ENCODE measurements around the gene STOML2. TPM values are rescaled to one million over a fixed set of nuclear protein-coding genes. Genes with fewer than 3 reads are reported as not detected.

STOML2 gene
- total RNA-seq, 1 donor from 2014 or later = 83.1 TPM

DNA sequence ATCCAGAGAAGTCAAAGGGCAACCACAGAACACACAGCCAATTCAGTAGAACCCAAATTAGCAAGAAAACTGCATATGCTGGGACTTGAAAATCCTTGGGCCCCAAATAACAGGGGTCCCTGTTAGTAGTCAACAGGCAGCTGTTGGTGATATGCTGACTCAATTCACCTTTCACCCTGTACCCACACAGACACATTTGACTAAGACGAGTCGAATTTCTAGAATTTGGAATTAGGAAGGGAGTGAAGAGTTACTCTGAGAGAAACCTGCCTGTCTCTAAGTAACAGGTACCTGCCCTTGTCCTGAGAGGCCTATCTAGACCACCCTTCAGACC, 29.7 kb downstream of the STOML2 start:
- FAIRE-seq = no peak
- DNase-seq (ENCODE audit: low read depth) = no peak

DNA sequence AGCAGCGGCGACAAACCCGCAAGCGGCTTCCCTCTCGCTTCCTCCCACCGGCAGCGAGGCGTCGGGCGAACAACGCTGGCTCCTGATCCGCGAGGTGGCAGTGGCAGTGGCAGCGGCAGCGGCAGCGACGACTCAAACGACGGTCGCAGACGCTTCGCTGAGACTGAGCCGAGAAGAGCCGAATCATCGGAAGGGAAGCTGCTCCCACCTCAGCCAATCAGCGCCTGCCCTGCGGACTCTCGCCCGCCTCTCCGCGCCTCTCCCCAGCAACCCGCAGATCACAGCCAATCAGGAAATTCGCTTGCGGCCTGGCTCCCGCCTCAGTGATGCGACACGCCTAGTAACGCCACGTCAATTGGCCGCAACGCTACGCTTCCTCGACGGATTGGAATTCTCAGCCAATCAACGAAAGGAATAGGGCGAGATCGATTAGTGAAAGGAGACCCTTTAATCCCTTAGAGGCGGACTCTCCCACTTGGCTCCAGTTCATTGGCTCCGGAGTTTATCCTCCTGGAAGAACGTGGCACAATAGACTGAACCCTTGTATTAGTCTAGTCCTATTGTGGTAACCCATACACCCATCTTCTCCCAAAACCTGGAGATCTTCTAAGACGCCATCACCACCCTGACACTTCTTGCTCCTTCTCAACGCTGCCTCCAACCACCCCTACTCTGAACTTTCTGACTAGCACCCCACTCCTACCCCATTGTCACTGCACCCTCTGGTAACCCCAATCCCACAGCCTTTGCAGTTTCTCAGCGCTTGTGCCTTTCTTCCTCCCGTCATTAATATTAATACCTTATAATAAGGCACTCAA, 30.3 kb downstream of the STOML2 start, which contains the start of gene VCP:
TSS of gene VCP (minus strand) at position 165 of the 818 bp plus-strand sequence. CDS start 272 bp downstream, outside the sequence.
- Mint-ChIP-seq H3K27ac (ENCODE audit: unreplicated experiment) (peak within 1 kb of the TSS; percentile 93), H3K4me1 (ENCODE audit: low read depth, unreplicated experiment) (peaks cover 20% of the 10 kb centered on the region), H3K27me3 (ENCODE audit: low read depth, unreplicated experiment) (no peaks in the 10 kb centered on the region), H3K4me3 (ENCODE audit: unreplicated experiment) (peak within 1 kb of the TSS; percentile 98), H3K9me3 (ENCODE audit: unreplicated experiment) (peaks cover 4% of the 10 kb centered on the region), H3K36me3 (ENCODE audit: low read depth, unreplicated experiment) (peaks cover 21% of the 10 kb centered on the region)
- H3K9me3 ChIP-seq (ENCODE audit: insufficient read depth, low read depth, low read length) = no peaks in the 10 kb centered on the region
- peak within 1 kb of the TSS; percentile 42 for H2AFZ ChIP-seq (ENCODE audit: low read depth, low read length)
- peak within 1 kb of the TSS; percentile 87 for H3K4me2 ChIP-seq (ENCODE audit: low read length)
- H3K36me3 ChIP-seq (ENCODE audit: insufficient read depth, low read length) = peaks cover 21% of the 10 kb centered on the region
- H3K27me3 ChIP-seq (ENCODE audit: insufficient read depth, low read length) = no peaks in the 10 kb centered on the region
- no peak for TF ChIP-seq EZH2 (IDR thresholded peaks at IDR 0.05; ENCODE audit: insufficient read depth, low read length)
- TF ChIP-seq, protein P1, sequence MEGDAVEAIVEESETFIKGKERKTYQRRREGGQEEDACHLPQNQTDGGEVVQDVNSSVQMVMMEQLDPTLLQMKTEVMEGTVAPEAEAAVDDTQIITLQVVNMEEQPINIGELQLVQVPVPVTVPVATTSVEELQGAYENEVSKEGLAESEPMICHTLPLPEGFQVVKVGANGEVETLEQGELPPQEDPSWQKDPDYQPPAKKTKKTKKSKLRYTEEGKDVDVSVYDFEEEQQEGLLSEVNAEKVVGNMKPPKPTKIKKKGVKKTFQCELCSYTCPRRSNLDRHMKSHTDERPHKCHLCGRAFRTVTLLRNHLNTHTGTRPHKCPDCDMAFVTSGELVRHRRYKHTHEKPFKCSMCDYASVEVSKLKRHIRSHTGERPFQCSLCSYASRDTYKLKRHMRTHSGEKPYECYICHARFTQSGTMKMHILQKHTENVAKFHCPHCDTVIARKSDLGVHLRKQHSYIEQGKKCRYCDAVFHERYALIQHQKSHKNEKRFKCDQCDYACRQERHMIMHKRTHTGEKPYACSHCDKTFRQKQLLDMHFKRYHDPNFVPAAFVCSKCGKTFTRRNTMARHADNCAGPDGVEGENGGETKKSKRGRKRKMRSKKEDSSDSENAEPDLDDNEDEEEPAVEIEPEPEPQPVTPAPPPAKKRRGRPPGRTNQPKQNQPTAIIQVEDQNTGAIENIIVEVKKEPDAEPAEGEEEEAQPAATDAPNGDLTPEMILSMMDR (IDR thresholded peaks at IDR 0.05; ENCODE audit: insufficient read depth, low read depth, low read length) = no peak
- peak; percentile 98 for DNase-seq (ENCODE audit: low read depth)
- H3K79me2 ChIP-seq (ENCODE audit: insufficient read depth, low read length) = peaks cover 60% of the 10 kb centered on the region
- peaks cover 45% of the 10 kb centered on the region for H4K20me1 ChIP-seq (ENCODE audit: insufficient read depth, low read length)
- peak within 1 kb of the TSS; percentile 95 for H3K27ac ChIP-seq (ENCODE audit: low read depth, low read length)
- H3K4me3 ChIP-seq (ENCODE audit: insufficient read depth, low read depth, low read length) = peak within 1 kb of the TSS; percentile 97
- H3K4me1 ChIP-seq (ENCODE audit: insufficient read depth, low read length) = peaks cover 31% of the 10 kb centered on the region
- peak; percentile 91 for FAIRE-seq
- peak within 1 kb of the TSS; percentile 99 for H3K9ac ChIP-seq (ENCODE audit: low read length)

More for the DNA sequence above, 29.7 kb downstream of the STOML2 start:
- no peaks in the 10 kb centered on the region for H3K27me3 Mint-ChIP-seq (ENCODE audit: low read depth, unreplicated experiment)
- Histone ChIP-seq H3K36me3 (ENCODE audit: insufficient read depth, low read length) (peaks cover 16% of the 10 kb centered on the region), H3K27ac (ENCODE audit: low read depth, low read length) (peak overlapping the region; percentile 79), H2AFZ (ENCODE audit: low read depth, low read length) (peak overlapping the region; percentile 42), H3K27me3 (ENCODE audit: insufficient read depth, low read length) (no peaks in the 10 kb centered on the region), H3K4me3 (ENCODE audit: insufficient read depth, low read depth, low read length) (peak overlapping the region; percentile 24), H4K20me1 (ENCODE audit: insufficient read depth, low read length) (peaks cover 43% of the 10 kb centered on the region), H3K9me3 (ENCODE audit: insufficient read depth, low read depth, low read length) (no peaks in the 10 kb centered on the region), H3K4me1 (ENCODE audit: insufficient read depth, low read length) (peaks cover 35% of the 10 kb centered on the region), H3K9ac (ENCODE audit: low read length) (peak overlapping the region; percentile 56), H3K4me2 (ENCODE audit: low read length) (peak overlapping the region; percentile 74), H3K79me2 (ENCODE audit: insufficient read depth, low read length) (peaks cover 60% of the 10 kb centered on the region)
- H3K4me3 Mint-ChIP-seq (ENCODE audit: unreplicated experiment) = peak overlapping the region; percentile 40
- H3K27ac Mint-ChIP-seq (ENCODE audit: unreplicated experiment) = peak overlapping the region; percentile 80
- no peak for TF ChIP-seq EZH2 (IDR thresholded peaks at IDR 0.05; ENCODE audit: insufficient read depth, low read length)
- TF ChIP-seq, protein P1 (IDR thresholded peaks at IDR 0.05; ENCODE audit: insufficient read depth, low read depth, low read length) = no peak
- peaks cover 17% of the 10 kb centered on the region for H3K36me3 Mint-ChIP-seq (ENCODE audit: low read depth, unreplicated experiment)
- peaks cover 15% of the 10 kb centered on the region for H3K4me1 Mint-ChIP-seq (ENCODE audit: low read depth, unreplicated experiment)
- H3K9me3 Mint-ChIP-seq (ENCODE audit: unreplicated experiment) = peaks cover 4% of the 10 kb centered on the region
